Measurements from ENCODE around the gene CDKN1A.

DNA sequence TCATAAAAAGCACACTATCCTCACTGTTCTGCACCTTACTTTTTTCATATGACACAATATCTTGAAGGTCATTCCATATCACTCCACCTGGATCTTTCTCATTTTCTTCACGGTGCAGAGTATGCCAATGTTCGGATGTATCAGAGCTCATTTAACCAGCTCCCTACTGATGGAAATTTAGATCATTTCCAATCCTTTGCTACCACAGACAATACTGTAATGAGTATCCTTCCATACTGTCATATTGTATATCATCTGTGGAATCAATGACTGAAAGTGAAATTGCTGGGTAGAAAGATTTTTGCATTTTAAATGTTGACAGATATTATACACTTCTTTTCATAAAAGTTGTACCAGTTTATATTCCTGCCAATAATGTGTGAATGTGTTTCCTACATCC, 16.9 kb downstream of the CDKN1A start:
- TF ChIP-seq, protein P1, sequence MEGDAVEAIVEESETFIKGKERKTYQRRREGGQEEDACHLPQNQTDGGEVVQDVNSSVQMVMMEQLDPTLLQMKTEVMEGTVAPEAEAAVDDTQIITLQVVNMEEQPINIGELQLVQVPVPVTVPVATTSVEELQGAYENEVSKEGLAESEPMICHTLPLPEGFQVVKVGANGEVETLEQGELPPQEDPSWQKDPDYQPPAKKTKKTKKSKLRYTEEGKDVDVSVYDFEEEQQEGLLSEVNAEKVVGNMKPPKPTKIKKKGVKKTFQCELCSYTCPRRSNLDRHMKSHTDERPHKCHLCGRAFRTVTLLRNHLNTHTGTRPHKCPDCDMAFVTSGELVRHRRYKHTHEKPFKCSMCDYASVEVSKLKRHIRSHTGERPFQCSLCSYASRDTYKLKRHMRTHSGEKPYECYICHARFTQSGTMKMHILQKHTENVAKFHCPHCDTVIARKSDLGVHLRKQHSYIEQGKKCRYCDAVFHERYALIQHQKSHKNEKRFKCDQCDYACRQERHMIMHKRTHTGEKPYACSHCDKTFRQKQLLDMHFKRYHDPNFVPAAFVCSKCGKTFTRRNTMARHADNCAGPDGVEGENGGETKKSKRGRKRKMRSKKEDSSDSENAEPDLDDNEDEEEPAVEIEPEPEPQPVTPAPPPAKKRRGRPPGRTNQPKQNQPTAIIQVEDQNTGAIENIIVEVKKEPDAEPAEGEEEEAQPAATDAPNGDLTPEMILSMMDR (IDR thresholded peaks at IDR 0.05), result no peak
- TF ChIP-seq POLR2A (IDR thresholded peaks at IDR 0.05), result no peak
